Measurements from ENCODE around the gene PPP2R5C.

Gene PPP2R5C

GRCh38 chr14:101932673-101933072 is 171.2 kb downstream of the PPP2R5C start:
- DNase-seq (ENCODE audit: extremely low read depth, insufficient read length): no peak
- H3K36me3 ChIP-seq (ENCODE audit: control insufficient read depth, insufficient read depth, low read length): peaks cover 2% of the 10 kb centered on the region

GRCh38 chr14:101933209-101933608 is 171.7 kb downstream of the PPP2R5C start:
- H3K27me3 ChIP-seq (replicated peaks; ENCODE audit: control insufficient read depth, insufficient read depth, low read length): no peaks in the 10 kb centered on the region
- H3K4me3 ChIP-seq (replicated peaks; ENCODE audit: low read depth, low read length): no peak overlapping the region
- peaks cover 2% of the 10 kb centered on the region for H3K36me3 ChIP-seq (ENCODE audit: control insufficient read depth, insufficient read depth, low read length)
- no peak for DNase-seq (ENCODE audit: extremely low read depth, insufficient read length)
- no peak for TF ChIP-seq CTCF (IDR thresholded peaks at IDR 0.05; ENCODE audit: insufficient read depth, low read length, poor library complexity, severe bottlenecking)

More at GRCh38 chr14:101932673-101933072, 171.2 kb downstream of the PPP2R5C start:
- Histone ChIP-seq H3K27me3 (replicated peaks; ENCODE audit: control insufficient read depth, insufficient read depth, low read length) (no peaks in the 10 kb centered on the region), H3K4me3 (replicated peaks; ENCODE audit: low read depth, low read length) (no peak overlapping the region)
- TF ChIP-seq CTCF (IDR thresholded peaks at IDR 0.05; ENCODE audit: insufficient read depth, low read length, poor library complexity, severe bottlenecking): no peak

GRCh38 chr14:101934601-101935150 is 173.2 kb downstream of the PPP2R5C start:
- no peak for TF ChIP-seq CTCF (IDR thresholded peaks at IDR 0.05; ENCODE audit: insufficient read depth, low read length, poor library complexity, severe bottlenecking)
- Histone ChIP-seq H3K27me3 (replicated peaks; ENCODE audit: control insufficient read depth, insufficient read depth, low read length) (no peaks in the 10 kb centered on the region), H3K36me3 (ENCODE audit: control insufficient read depth, insufficient read depth, low read length) (no peaks in the 10 kb centered on the region), H3K4me3 (replicated peaks; ENCODE audit: low read depth, low read length) (no peak overlapping the region)
- no peak for DNase-seq (ENCODE audit: extremely low read depth, insufficient read length)

- Histone ChIP-seq H3K36me3 (ENCODE audit: control insufficient read depth, insufficient read depth, low read length) (no peaks in the 10 kb centered on the region), H3K4me3 (replicated peaks; ENCODE audit: low read depth, low read length) (no peak overlapping the region), H3K27me3 (replicated peaks; ENCODE audit: control insufficient read depth, insufficient read depth, low read length) (no peaks in the 10 kb centered on the region; the same call in 1 of the 2 replicates)
- no peak for TF ChIP-seq CTCF (IDR thresholded peaks at IDR 0.05; ENCODE audit: insufficient read depth, low read length, poor library complexity, severe bottlenecking)
- DNase-seq (ENCODE audit: extremely low read depth, insufficient read length): no peak
Observed at GRCh38 chr14:101937926-101938767, 176.6 kb downstream of the PPP2R5C start.

GRCh38 chr14:101939646-101940170 is 178.2 kb downstream of the PPP2R5C start:
- no peak for TF ChIP-seq CTCF (IDR thresholded peaks at IDR 0.05; ENCODE audit: insufficient read depth, low read length, poor library complexity, severe bottlenecking)
- Histone ChIP-seq H3K36me3 (ENCODE audit: control insufficient read depth, insufficient read depth, low read length) (no peaks in the 10 kb centered on the region), H3K27me3 (replicated peaks; ENCODE audit: control insufficient read depth, insufficient read depth, low read length) (no peaks in the 10 kb centered on the region; the same call in 1 of the 2 replicates), H3K4me3 (replicated peaks; ENCODE audit: low read depth, low read length) (no peak overlapping the region)
- no peak for DNase-seq (ENCODE audit: extremely low read depth, insufficient read length)
